ENCODE data around the gene SIMC1. TPM values are rescaled to one million over a fixed set of nuclear protein-coding genes. Genes with fewer than 3 reads are reported as not detected.
"Not testable (repeated sequence)": the region's sequence is repeated elsewhere in the genome, so short reads cannot be mapped to it uniquely, and the experiment has no call there.

SIMC1 gene
- total and polyA plus RNA-seq, 8 donors: 6.1 to 58.3 (median 15.9) TPM

DNA sequence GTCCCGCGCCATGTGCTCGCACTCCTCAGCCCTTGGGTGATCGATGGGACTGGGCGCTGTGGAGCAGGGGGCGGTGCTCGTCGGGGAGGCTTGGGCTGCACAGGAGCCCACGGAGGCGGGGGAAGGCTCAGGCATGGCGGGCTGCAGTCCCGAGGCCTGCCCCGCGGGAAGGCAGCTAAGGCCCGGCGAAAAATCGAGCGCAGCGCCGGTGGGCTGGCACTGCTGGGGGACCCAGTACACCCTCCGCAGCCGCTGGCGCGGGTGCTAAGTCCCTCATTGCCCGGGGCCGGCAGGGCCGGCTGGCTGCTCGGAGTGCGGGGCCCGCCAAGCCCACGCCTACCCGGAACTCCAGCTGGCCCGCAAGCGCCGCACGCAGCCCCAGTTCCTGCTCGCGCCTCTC lies 16.2 kb upstream of the SIMC1 start:
- DNase-seq; H3K36me3 ChIP-seq; H3K4me3 ChIP-seq; H3K27ac ChIP-seq; H3K9me3 ChIP-seq; H3K4me1 ChIP-seq; H3K27me3 ChIP-seq; intact Hi-C loops (cut with DNase I; ENCODE audit: low total_unique reads): not testable (repeated sequence)
- WGBS, 5 donors: 96 to 98% (median 96%) methylated on average over 19 to 36 of the region's 38 CpGs

GRCh38 chr5:176228358-176228757 lies 9.9 kb upstream of the SIMC1 start:
- H3K27ac ChIP-seq; H3K36me3 ChIP-seq; H3K4me3 ChIP-seq; intact Hi-C loops (cut with DNase I; ENCODE audit: low total_unique reads); H3K9me3 ChIP-seq; H3K27me3 ChIP-seq; H3K4me1 ChIP-seq; DNase-seq: not testable (repeated sequence)
- WGBS, 5 donors: 13 to 57% (median 33%) methylated on average over 1 of the region's 1 CpG; no CpG with 5 or more reads in 1 of the 5 donors

DNA sequence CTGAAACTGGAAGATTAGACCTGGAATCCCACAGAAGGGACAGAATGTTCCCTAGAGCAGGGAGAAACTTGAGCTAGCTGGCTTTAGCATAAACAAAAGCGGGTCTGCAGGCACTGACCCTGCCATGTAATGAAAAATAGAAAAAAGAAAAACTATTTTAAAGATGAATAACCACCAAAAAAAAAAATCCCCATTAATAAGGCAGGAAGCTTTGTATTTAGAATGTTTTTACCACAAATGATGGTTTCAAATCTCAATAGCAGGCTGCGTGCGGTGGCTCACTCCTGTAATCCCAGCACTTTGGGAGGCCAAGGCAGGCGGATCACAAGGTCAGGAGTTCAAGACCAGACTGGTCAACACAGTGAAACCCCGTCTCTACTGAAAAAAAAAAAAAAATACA lies 5.0 kb upstream of the SIMC1 start:
- H3K4me1 ChIP-seq; intact Hi-C loops (cut with DNase I; ENCODE audit: low total_unique reads); H3K9me3 ChIP-seq; H3K36me3 ChIP-seq; DNase-seq; H3K27me3 ChIP-seq; H3K4me3 ChIP-seq: not testable (repeated sequence)
- WGBS, 5 donors: 47 to 74% (median 68%) methylated on average over 4 to 5 of the region's 5 CpGs
- peak overlapping the region in 2 of 5 donors; percentile 58 to 66 for H3K27ac ChIP-seq

DNA sequence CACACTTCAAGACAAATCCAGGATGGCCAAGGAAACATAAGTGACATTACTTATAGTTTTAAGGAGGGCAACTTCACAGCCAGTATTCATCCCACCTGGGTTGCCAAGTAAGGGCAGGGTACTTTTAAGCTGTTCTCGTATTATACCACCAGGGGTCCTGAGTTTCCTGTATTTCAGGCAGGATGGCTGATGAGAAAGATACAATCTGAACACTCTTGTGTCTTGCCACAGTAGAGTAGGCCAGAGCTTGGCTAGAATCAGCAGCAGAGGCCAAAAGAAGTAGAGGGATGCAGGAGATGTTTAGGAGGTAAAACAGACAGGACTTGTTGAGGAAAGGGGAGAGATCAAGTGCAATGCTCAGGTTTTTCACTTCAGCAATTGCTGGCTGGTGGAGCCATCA lies 3.1 kb upstream of the SIMC1 start:
- TF ChIP-seq, protein P1, sequence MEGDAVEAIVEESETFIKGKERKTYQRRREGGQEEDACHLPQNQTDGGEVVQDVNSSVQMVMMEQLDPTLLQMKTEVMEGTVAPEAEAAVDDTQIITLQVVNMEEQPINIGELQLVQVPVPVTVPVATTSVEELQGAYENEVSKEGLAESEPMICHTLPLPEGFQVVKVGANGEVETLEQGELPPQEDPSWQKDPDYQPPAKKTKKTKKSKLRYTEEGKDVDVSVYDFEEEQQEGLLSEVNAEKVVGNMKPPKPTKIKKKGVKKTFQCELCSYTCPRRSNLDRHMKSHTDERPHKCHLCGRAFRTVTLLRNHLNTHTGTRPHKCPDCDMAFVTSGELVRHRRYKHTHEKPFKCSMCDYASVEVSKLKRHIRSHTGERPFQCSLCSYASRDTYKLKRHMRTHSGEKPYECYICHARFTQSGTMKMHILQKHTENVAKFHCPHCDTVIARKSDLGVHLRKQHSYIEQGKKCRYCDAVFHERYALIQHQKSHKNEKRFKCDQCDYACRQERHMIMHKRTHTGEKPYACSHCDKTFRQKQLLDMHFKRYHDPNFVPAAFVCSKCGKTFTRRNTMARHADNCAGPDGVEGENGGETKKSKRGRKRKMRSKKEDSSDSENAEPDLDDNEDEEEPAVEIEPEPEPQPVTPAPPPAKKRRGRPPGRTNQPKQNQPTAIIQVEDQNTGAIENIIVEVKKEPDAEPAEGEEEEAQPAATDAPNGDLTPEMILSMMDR (IDR thresholded peaks at IDR 0.05): peak in 4 of 7 experiments; percentile 13 to 33 (median 20)
- intact Hi-C loops (cut with DNase I; ENCODE audit: low total_unique reads); H3K27me3 ChIP-seq; H3K9me3 ChIP-seq; H3K36me3 ChIP-seq; H3K4me3 ChIP-seq; H3K4me1 ChIP-seq; H3K27ac ChIP-seq: not testable (repeated sequence)
- 2 to 12% (median 7%) methylated on average over 1 of the region's 1 CpG for WGBS, 5 donors
- peak in 1 of 2 donors; percentile 64 for DNase-seq

DNA sequence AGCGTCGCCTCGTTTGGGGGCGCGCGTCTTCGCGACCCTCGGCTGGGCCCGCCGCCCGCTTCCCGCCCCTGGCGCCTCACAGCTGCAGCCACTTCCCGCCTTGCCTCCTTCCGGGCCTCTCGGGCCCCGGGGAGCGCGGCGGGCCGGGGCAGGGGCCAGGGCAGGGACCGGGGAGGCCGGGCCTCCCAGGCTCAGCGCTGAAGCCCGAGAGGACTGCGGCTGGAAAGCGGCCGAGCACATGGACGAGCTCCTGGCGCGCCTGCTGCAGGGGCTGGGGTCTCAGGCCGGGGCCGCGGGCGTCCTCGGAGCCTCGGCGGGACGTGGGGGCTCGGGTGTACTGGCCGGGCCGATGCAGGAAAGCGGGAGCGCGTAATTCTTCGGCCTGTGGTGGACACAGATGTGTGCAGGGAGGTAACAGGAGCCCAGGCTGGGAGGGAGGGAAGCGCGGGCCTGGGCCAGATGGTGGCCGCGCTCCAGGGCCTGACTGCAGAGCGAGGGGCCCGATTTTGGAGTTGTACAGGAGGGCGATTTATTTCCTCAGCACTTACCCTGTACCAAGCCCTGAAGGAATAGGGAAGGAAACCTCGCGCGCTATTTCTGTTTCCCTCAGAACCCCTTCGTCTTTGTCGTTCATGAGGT lies 540 bp downstream of the SIMC1 start:
- Histone ChIP-seq H3K4me3 (peak overlapping the region; percentile 50 to 63 (median 53)), H3K27ac (peak overlapping the region in 3 of 5 donors; percentile 60 to 82 (median 80))
- 0% methylated on average over 3 of the region's 59 CpGs; no CpG with 5 or more reads in 4 of the 5 donors for WGBS, 5 donors

GRCh38 chr5:176239304-176239703 lies 1.1 kb downstream of the SIMC1 start:
- intact Hi-C loops (cut with DNase I; ENCODE audit: low total_unique reads); H3K36me3 ChIP-seq; H3K9me3 ChIP-seq; DNase-seq; H3K4me3 ChIP-seq; H3K27me3 ChIP-seq; H3K4me1 ChIP-seq; H3K27ac ChIP-seq: not testable (repeated sequence)
- WGBS, 5 donors: no CpG with 5 or more reads among the region's 10 CpGs

More for the DNA sequence above, 540 bp downstream of the SIMC1 start:
- intact Hi-C loops (cut with DNase I; ENCODE audit: low total_unique reads); DNase-seq; H3K4me1 ChIP-seq; H3K9me3 ChIP-seq; H3K27me3 ChIP-seq; H3K36me3 ChIP-seq: not testable (repeated sequence)

- H3K27me3 ChIP-seq; H3K9me3 ChIP-seq; H3K27ac ChIP-seq; intact Hi-C loops (cut with DNase I; ENCODE audit: low total_unique reads); DNase-seq; H3K36me3 ChIP-seq; H3K4me1 ChIP-seq; H3K4me3 ChIP-seq: not testable (repeated sequence)
- WGBS, 5 donors: 100% methylated on average over 1 of the region's 2 CpGs; no CpG with 5 or more reads in 3 of the 5 donors
Observed at GRCh38 chr5:176244318-176244717, 6.1 kb downstream of the SIMC1 start.

DNA sequence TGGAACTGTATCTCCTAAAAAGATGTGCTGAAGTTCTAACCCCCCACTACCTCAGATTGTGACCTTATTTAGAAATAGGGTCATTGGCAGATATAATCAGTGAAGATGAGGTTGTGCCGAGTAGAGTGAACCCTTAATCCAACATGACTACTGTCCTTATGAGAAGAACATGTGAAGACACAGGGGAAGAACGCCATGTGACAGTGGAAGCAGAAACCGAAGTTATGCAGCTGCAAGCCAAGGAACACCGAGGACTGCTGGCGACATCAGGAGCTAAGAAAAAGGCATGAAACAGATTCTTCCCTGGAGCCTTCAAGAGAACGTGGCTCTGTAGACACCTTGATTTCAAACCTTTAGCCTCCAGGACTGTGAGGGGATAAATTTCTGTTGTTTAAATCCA lies 6.8 kb downstream of the SIMC1 start:
- H3K27me3 ChIP-seq; H3K27ac ChIP-seq; intact Hi-C loops (cut with DNase I; ENCODE audit: low total_unique reads); H3K36me3 ChIP-seq; H3K4me3 ChIP-seq; H3K4me1 ChIP-seq; H3K9me3 ChIP-seq; DNase-seq: not testable (repeated sequence)
- 73 to 88% (median 79%) methylated on average over 2 to 5 of the region's 6 CpGs for WGBS, 5 donors

- H3K27ac ChIP-seq; DNase-seq; H3K4me1 ChIP-seq; H3K9me3 ChIP-seq; H3K27me3 ChIP-seq; H3K36me3 ChIP-seq; intact Hi-C loops (cut with DNase I; ENCODE audit: low total_unique reads); H3K4me3 ChIP-seq: not testable (repeated sequence)
- 62 to 69% (median 67%) methylated on average over 4 to 5 of the region's 5 CpGs for WGBS, 5 donors
Observed at GRCh38 chr5:176245489-176245888, 7.3 kb downstream of the SIMC1 start.

GRCh38 chr5:176250691-176251090 lies 12.5 kb downstream of the SIMC1 start:
- H3K4me1 ChIP-seq; H3K9me3 ChIP-seq; H3K27ac ChIP-seq; H3K27me3 ChIP-seq; H3K4me3 ChIP-seq; H3K36me3 ChIP-seq; DNase-seq; intact Hi-C loops (cut with DNase I; ENCODE audit: low total_unique reads): not testable (repeated sequence)
- WGBS, 5 donors: 92 to 100% (median 97%) methylated on average over 2 of the region's 2 CpGs

DNA sequence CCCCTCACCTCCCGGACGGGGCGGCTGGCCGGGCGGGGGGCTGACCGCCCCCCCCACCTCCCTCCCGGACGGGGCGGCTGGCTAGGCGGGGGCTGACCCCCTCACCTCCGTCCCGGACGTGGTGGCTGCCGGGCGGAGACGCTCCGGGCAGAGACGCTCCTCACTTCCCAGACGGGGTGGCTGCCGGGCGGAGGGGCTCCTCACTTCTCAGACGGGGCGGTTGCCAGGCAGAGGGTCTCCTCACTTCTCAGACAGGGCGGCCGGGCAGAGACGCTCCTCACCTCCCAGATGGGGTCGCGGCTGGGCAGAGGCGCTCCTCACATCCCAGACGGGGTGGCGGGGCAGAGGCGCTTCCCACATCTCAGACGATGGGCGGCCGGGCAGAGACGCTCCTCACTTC lies 13.9 kb downstream of the SIMC1 start:
- H3K4me1 ChIP-seq; H3K4me3 ChIP-seq; H3K9me3 ChIP-seq; H3K36me3 ChIP-seq; DNase-seq; H3K27ac ChIP-seq; H3K27me3 ChIP-seq; intact Hi-C loops (cut with DNase I; ENCODE audit: low total_unique reads): not testable (repeated sequence)
- 96 to 99% (median 97%) methylated on average over 14 to 33 of the region's 36 CpGs for WGBS, 5 donors

Measured in stomach (tissue), 9 donors.